Measurements from ENCODE around the gene ZNF592. TPM values are rescaled to one million over a fixed set of nuclear protein-coding genes. Genes with fewer than 3 reads are reported as not detected.

Gene ZNF592
- total RNA-seq, 1 experiment from 2014 or later, result 34.6 TPM

DNA sequence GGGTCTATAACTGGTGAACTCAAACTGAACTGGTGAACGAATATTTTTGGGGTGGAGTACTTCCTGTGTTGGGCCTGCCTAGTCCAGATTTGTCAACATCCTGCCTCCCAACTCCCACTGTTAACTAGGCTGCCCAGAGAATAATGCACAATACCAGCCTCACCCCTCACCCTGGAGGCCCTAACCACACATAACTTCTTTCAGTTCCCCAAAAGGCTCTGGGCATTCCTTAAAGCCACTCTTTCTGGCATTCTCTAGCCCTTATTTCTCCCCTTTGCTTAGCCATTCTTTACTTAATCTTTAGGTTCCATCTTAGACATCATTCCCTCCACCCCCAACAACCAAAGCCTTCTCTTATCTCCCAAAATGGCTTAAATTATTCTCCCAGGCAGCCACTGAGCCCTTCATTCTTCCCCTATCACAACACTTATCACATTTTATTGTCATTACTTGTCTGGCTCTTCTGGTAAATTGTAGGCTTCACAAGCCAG, 23.3 kb upstream of the ZNF592 start:
- no peak overlapping the region for H2AFZ ChIP-seq (ENCODE audit: low read length)
- H3K36me3 Mint-ChIP-seq (ENCODE audit: insufficient read depth in 1 of 3, low read depth in 3 of 3), result no peaks in the 10 kb centered on the region

More for the DNA sequence above, 23.3 kb upstream of the ZNF592 start:
- no peak overlapping the region for H4K5ac ChIP-seq (ENCODE audit: insufficient read length, low read depth, low read length)
- no peak overlapping the region for H3K18ac ChIP-seq (ENCODE audit: insufficient read length, low read depth, low read length)
- H3K79me2 ChIP-seq (ENCODE audit: insufficient read depth, low read length), result no peaks in the 10 kb centered on the region
- no peak overlapping the region for H3K4me2 ChIP-seq (ENCODE audit: insufficient read depth, insufficient read length, low read length)
- no peak overlapping the region for H3K56ac ChIP-seq (ENCODE audit: insufficient read length, low read depth, low read length)
- no CpG with 5 or more reads among the region's 1 CpG for WGBS (ENCODE audit: extremely low coverage, insufficient read length, low lambda C conversion rate)
- H3T11ph ChIP-seq (ENCODE audit: low read length), result no peak overlapping the region
- DNase-seq, result no peak
- H3K79me1 ChIP-seq (ENCODE audit: insufficient read depth, low read depth, low read length, poor library complexity, severe bottlenecking), result no peaks in the 10 kb centered on the region
- H3K9me3 ChIP-seq (ENCODE audit: control insufficient read depth, low read depth, low read length), result no peaks in the 10 kb centered on the region
- Mint-ChIP-seq H3K9me3 (no peaks in the 10 kb centered on the region), H3K27me3 (ENCODE audit: low read depth) (no peaks in the 10 kb centered on the region), H3K27ac (peak overlapping the region in 1 of 3 experiments; percentile 76; a peak in 2 of 7 replicates), H3K4me3 (no peak overlapping the region), H3K4me1 (peaks cover 7 to 8% of the 10 kb centered on the region in 2 experiments; a peak in 3 of 4 replicates)
- H2AK5ac ChIP-seq (ENCODE audit: insufficient read length, low read length), result no peak overlapping the region
- H3K23me2 ChIP-seq (ENCODE audit: insufficient read length, low read depth, low read length, poor library complexity, severe bottlenecking), result no peaks in the 10 kb centered on the region
- H3K27ac ChIP-seq (ENCODE audit: insufficient read length, low read depth, low read length), result no peak overlapping the region
- no peak overlapping the region for H4K91ac ChIP-seq (ENCODE audit: insufficient read length, low read depth, low read length)
- no peaks in the 10 kb centered on the region for H4K20me1 ChIP-seq (ENCODE audit: control insufficient read depth, insufficient read depth, insufficient read length)
- H3K4me1 ChIP-seq (ENCODE audit: insufficient read depth, low read length), result no peaks in the 10 kb centered on the region; the same call in 1 of the 2 replicates
- H3K27me3 ChIP-seq (ENCODE audit: insufficient read depth, low read length), result no peaks in the 10 kb centered on the region
- no peak overlapping the region for H3K23ac ChIP-seq (ENCODE audit: insufficient read length, low read depth, low read length)
- H2BK12ac ChIP-seq (ENCODE audit: insufficient read length, low read depth, low read length), result no peak overlapping the region
- no peak overlapping the region for H4K8ac ChIP-seq (replicated peaks; ENCODE audit: insufficient read length, low read depth, low read length)
- no peak overlapping the region for H2BK20ac ChIP-seq (ENCODE audit: low read depth, low read length, poor library complexity, severe bottlenecking)
- no peak overlapping the region for H2BK15ac ChIP-seq (ENCODE audit: low read depth, low read length)
- no peak overlapping the region for H2BK120ac ChIP-seq (ENCODE audit: low read depth, low read length, poor library complexity, severe bottlenecking)
- H3K9ac ChIP-seq (ENCODE audit: extremely low read depth, insufficient read length, low read length), result no peak overlapping the region
- TF ChIP-seq, protein P1, sequence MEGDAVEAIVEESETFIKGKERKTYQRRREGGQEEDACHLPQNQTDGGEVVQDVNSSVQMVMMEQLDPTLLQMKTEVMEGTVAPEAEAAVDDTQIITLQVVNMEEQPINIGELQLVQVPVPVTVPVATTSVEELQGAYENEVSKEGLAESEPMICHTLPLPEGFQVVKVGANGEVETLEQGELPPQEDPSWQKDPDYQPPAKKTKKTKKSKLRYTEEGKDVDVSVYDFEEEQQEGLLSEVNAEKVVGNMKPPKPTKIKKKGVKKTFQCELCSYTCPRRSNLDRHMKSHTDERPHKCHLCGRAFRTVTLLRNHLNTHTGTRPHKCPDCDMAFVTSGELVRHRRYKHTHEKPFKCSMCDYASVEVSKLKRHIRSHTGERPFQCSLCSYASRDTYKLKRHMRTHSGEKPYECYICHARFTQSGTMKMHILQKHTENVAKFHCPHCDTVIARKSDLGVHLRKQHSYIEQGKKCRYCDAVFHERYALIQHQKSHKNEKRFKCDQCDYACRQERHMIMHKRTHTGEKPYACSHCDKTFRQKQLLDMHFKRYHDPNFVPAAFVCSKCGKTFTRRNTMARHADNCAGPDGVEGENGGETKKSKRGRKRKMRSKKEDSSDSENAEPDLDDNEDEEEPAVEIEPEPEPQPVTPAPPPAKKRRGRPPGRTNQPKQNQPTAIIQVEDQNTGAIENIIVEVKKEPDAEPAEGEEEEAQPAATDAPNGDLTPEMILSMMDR (conservative IDR thresholded peaks at IDR 0.05), result no peak
- H2BK5ac ChIP-seq (ENCODE audit: insufficient read length, low read length), result no peak overlapping the region
- H3K4ac ChIP-seq (ENCODE audit: low read depth, low read length), result no peak overlapping the region
- H3K14ac ChIP-seq (ENCODE audit: insufficient read depth, low read length), result no peak overlapping the region

Data from H9 (cell line).